Measurements from ENCODE around the gene BTBD10. TPM values are rescaled to one million over a fixed set of nuclear protein-coding genes. Genes with fewer than 3 reads are reported as not detected.
A peak's percentile ranks its signal among the peaks of the same experiment; 100 is the strongest.
"Not testable (repeated sequence)": the region's sequence is repeated elsewhere in the genome, so short reads cannot be mapped to it uniquely, and the experiment has no call there.

BTBD10 gene
- total RNA-seq, 1 donor from 2014 or later = 21.9 TPM

GRCh38 chr11:13405220-13405619 lies 57.8 kb downstream of the BTBD10 start:
- DNase-seq (no peak), ATAC-seq (no peak)
- intact Hi-C loops (cut with DNase I) = no loop called here
- peaks cover 50% of the 10 kb centered on the region for H3K36me3 ChIP-seq
- H3K27me3 ChIP-seq = no peaks in the 10 kb centered on the region
- no peaks in the 10 kb centered on the region for H3K4me1 ChIP-seq
- H3K27ac ChIP-seq = no peak overlapping the region
- no peak overlapping the region for H3K4me3 ChIP-seq
- TF ChIP-seq CTCF (IDR thresholded peaks at IDR 0.05) = no peak
- H3K9me3 ChIP-seq = no peaks in the 10 kb centered on the region

GRCh38 chr11:13398335-13398734 lies 64.7 kb downstream of the BTBD10 start:
- intact Hi-C loops (cut with DNase I); DNase-seq; H3K4me3 ChIP-seq; H3K27ac ChIP-seq; H3K9me3 ChIP-seq; ATAC-seq; H3K27me3 ChIP-seq; H3K4me1 ChIP-seq: not testable (repeated sequence)
- peaks cover 20% of the 10 kb centered on the region for H3K36me3 ChIP-seq

- Histone ChIP-seq H3K9me3 (no peaks in the 10 kb centered on the region), H3K27ac (no peak overlapping the region), H3K36me3 (peaks cover 36% of the 10 kb centered on the region), H3K27me3 (no peaks in the 10 kb centered on the region), H3K4me3 (no peak overlapping the region), H3K4me1 (no peaks in the 10 kb centered on the region)
- no peak for TF ChIP-seq CTCF (IDR thresholded peaks at IDR 0.05)
- intact Hi-C loops (cut with DNase I) = no loop called here
- no peak for DNase-seq
- ATAC-seq = no peak
These were observed 71.8 kb downstream of the BTBD10 start for GRCh38 chr11:13391217-13391616.

GRCh38 chr11:13388741-13389140 lies 74.3 kb downstream of the BTBD10 start:
- Histone ChIP-seq H3K36me3 (peaks cover 51% of the 10 kb centered on the region), H3K4me1 (no peaks in the 10 kb centered on the region), H3K9me3 (no peaks in the 10 kb centered on the region), H3K4me3 (no peak overlapping the region), H3K27ac (no peak overlapping the region), H3K27me3 (no peaks in the 10 kb centered on the region)
- no peak for ATAC-seq
- intact Hi-C loops (cut with DNase I) = no loop called here
- TF ChIP-seq CTCF (IDR thresholded peaks at IDR 0.05) = no peak
- DNase-seq = no peak

GRCh38 chr11:13386567-13386966 lies 76.5 kb downstream of the BTBD10 start:
- Histone ChIP-seq H3K9me3 (no peaks in the 10 kb centered on the region), H3K27ac (no peak overlapping the region), H3K36me3 (peaks cover 72% of the 10 kb centered on the region), H3K4me3 (no peak overlapping the region), H3K27me3 (no peaks in the 10 kb centered on the region), H3K4me1 (no peaks in the 10 kb centered on the region)
- DNase-seq (no peak), ATAC-seq (no peak)
- intact Hi-C loops (cut with DNase I) = no loop called here
- no peak for TF ChIP-seq CTCF (IDR thresholded peaks at IDR 0.05)

- intact Hi-C loops (cut with DNase I) = no loop called here
- Histone ChIP-seq H3K36me3 (peaks cover 87% of the 10 kb centered on the region), H3K27ac (no peak overlapping the region), H3K4me1 (no peaks in the 10 kb centered on the region), H3K9me3 (no peaks in the 10 kb centered on the region), H3K4me3 (no peak overlapping the region), H3K27me3 (no peaks in the 10 kb centered on the region)
- peak; percentile 27 for ATAC-seq
- DNase-seq = no peak
- TF ChIP-seq CTCF (IDR thresholded peaks at IDR 0.05) = peak; percentile 64
These were observed 77.9 kb downstream of the BTBD10 start for GRCh38 chr11:13384908-13385640.
